Thoracic aorta (tissue), 2 donors: ENCODE data around the gene WIZ. TPM values are rescaled to one million over a fixed set of nuclear protein-coding genes. Genes with fewer than 3 reads are reported as not detected.

Experiments
- ATAC-seq: fragments of 150-250 bp; one replicate; pipeline ENCODE4 v1.8.0; 2017; ENCODE audit warnings: low read depth; ENCODE audit not compliant: insufficient number of reproducible peaks, low FRiP score
- DNase-seq: peaks from one replicate; pipeline ENCODE4 v3.0.0-alpha.2; 2020; ENCODE audit warnings: low spot score
- H3K27ac ChIP-seq, 2 donors: fragments of 200-600 bp; sonication (generic); 1 replicate in 1 of 2; 2 replicates in 1 of 2; pipeline ENCODE4 v1.5.1; 2016; ENCODE audit warnings: mild to moderate bottlenecking in 2 of 2, moderate library complexity in 2 of 2
- H3K27me3 ChIP-seq: fragments of 200-600 bp; sonication (generic); replicated peaks from 2 replicates; pipeline ENCODE4 v1.6.0; 2016; ENCODE audit warnings: mild to moderate bottlenecking; ENCODE audit not compliant: insufficient read depth
- H3K36me3 ChIP-seq: fragments of 200-600 bp; sonication (generic); one replicate; pipeline ENCODE4 v1.5.1; 2016
- H3K4me1 ChIP-seq, 2 donors: fragments of 200-600 bp; sonication (generic); 1 replicate in 1 of 2; 2 replicates in 1 of 2; pipeline versions ENCODE4 v1.5.1 to v1.6.0; 2016; ENCODE audit warnings: low read depth in 2 of 2, mild to moderate bottlenecking in 1 of 2; ENCODE audit not compliant: control insufficient read depth in 1 of 2
- H3K4me3 ChIP-seq: fragments of 200-600 bp; sonication (generic); 2 replicates; pipeline ENCODE4 v1.5.1; 2016; ENCODE audit warnings: mild to moderate bottlenecking
- H3K9me3 ChIP-seq: fragments of 200-600 bp; sonication (generic); 2 replicates; pipeline ENCODE4 v1.5.1; 2016
- total RNA-seq, 2 donors: library from RNA; depleted of rRNA; stranded (reverse); fragments of >200 nt; gene quantifications; one replicate each; pipeline versions ENCODE4 v1.1.0 to v1.2.3, GENCODE V29; 2016
- TF ChIP-seq, protein P1 (sequence below): fragments of 200-600 bp; sonication (generic); IDR thresholded peaks from one replicate; pipeline ENCODE4 v1.5.1; 2019; ENCODE audit warnings: antibody characterized with exemption

The WIZ gene
- total RNA-seq, 2 donors from 2014 or later = 37.8 to 45.3 TPM

DNA sequence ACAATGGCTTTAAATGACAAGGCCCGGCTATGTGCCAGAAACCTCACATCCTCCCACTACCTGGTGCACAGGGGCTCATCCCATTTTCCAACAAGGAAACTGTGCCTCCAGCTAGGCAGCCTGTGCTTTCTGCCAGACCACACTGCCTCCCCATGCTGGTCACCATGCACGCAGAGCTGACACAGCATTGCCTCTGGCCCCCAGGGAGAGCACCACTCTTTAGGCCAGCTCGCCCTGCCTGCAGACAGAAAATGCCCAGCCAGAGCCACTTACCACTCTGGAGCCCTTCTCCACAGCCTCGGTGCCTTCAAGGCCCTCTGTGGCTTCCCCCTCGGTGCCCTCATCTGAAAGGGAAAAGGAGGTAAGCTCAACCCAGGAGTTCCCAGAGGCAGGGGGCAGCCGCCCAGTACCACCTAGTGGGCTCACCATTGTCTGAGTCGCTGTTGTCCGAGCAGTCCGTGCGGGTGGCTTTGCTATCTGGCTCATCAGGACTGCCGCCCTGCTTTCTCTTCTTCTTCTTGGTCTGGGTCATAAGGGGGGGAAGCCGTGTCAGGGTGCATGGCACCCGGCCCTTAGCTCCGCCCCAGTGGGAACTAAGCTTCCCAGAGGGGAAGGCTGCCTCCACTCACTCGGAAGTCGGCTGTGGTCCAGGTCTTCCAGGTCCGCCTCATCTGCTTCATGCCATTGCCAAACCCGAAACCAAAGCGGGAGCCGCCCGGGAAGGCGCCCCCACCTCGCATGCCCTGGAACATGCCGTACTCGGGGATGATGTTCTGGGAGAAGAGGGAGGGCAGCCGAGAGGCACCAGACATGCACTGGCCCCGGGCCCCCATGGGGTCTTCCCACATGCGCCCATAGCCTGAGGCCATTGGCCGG, 49.0 kb downstream of the WIZ start:
- no peak for ATAC-seq
- no peaks in the 10 kb centered on the region for H3K27me3 ChIP-seq
- no peak overlapping the region for H3K27ac ChIP-seq
- H3K36me3 ChIP-seq = peaks cover 65% of the 10 kb centered on the region
- TF ChIP-seq, protein P1, sequence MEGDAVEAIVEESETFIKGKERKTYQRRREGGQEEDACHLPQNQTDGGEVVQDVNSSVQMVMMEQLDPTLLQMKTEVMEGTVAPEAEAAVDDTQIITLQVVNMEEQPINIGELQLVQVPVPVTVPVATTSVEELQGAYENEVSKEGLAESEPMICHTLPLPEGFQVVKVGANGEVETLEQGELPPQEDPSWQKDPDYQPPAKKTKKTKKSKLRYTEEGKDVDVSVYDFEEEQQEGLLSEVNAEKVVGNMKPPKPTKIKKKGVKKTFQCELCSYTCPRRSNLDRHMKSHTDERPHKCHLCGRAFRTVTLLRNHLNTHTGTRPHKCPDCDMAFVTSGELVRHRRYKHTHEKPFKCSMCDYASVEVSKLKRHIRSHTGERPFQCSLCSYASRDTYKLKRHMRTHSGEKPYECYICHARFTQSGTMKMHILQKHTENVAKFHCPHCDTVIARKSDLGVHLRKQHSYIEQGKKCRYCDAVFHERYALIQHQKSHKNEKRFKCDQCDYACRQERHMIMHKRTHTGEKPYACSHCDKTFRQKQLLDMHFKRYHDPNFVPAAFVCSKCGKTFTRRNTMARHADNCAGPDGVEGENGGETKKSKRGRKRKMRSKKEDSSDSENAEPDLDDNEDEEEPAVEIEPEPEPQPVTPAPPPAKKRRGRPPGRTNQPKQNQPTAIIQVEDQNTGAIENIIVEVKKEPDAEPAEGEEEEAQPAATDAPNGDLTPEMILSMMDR = no peak
- DNase-seq = no peak
- H3K9me3 ChIP-seq = no peaks in the 10 kb centered on the region
- peaks cover 20 to 44% of the 10 kb centered on the region in 2 donors for H3K4me1 ChIP-seq
- no peak overlapping the region for H3K4me3 ChIP-seq

DNA sequence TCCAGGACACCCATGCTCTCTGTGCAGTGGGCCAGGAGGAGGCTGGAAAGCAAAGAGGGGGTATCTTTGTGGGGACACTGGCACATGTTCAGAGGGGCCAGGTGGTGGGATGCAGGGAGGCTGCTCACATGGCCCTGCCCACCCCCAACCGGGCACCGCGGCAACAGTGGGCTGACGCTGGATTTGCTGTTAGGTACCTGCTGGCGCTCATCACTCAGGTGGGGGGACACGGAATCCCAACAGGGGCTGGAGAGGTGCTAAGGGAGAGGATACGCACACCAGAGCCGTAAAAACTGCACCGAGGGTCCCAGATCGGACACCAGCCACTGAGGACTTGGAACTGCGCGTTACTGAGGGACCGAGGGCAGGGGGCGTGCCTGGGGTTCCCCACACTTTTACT, 50.1 kb downstream of the WIZ start:
- Histone ChIP-seq H3K36me3 (peaks cover 70% of the 10 kb centered on the region), H3K4me1 (peaks cover 18 to 32% of the 10 kb centered on the region in 2 donors), H3K27ac (no peak overlapping the region), H3K9me3 (no peaks in the 10 kb centered on the region), H3K4me3 (no peak overlapping the region), H3K27me3 (no peaks in the 10 kb centered on the region)
- no peak for ATAC-seq
- no peak for DNase-seq
- TF ChIP-seq, protein P1 = no peak

DNA sequence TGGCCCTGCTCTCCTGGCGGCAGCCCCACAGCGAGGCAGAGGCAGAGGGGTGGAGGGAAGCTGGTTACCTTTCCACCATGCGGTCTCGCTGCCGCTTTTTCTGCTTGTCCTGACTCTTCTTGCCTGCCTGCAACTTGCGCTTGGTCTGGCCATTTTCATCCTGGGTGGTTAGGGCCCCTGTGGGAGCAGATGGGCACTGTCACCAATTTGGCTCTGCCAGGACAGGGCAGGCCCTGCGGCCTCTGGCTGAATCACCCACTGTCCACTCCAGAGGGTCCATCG, 50.6 kb downstream of the WIZ start:
- Histone ChIP-seq H3K36me3 (peaks cover 74% of the 10 kb centered on the region), H3K27ac (no peak overlapping the region), H3K27me3 (no peaks in the 10 kb centered on the region), H3K4me3 (no peak overlapping the region), H3K4me1 (peaks cover 13 to 28% of the 10 kb centered on the region in 2 donors), H3K9me3 (no peaks in the 10 kb centered on the region)
- ATAC-seq = no peak
- DNase-seq = no peak
- TF ChIP-seq, protein P1 = no peak

DNA sequence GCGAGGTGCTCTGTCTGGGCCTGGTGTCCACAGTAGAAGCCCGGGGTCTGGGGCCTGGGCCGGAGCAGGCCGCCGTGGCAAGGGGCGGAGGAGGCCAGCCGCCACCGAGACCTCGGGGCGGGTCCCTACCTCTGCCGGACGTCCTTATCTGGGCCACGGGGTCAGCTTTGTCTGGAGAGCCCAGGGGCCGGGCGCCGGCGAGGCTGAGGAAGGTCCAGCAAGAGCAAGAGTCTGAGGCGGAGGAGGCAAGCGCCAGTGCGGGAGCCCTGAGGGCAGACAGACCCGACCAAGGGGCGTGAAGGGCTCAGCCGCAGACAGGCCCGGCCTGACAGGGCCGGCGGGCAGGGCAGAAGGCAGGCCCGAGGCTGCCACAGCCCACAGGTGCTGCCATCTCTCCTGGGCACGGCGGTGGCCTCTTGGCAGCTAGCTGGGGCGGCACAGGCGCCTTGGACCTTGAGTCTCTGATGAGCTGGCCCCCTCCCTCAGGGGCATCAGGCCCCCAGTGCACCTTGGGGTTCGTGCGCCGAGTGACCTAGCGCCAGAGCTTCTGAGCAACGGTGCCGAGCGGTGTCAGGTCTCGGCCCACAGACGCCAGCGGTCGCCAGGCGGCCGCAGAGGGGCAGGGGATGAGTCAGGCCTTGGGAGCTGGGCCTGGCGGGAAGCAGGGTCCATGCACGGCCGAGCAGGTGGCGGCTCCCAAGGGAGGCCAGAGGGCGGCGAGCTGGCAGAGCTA, 51.1 kb downstream of the WIZ start:
- H3K9me3 ChIP-seq = no peaks in the 10 kb centered on the region
- TF ChIP-seq, protein P1 = no peak
- H3K4me3 ChIP-seq = no peak overlapping the region
- DNase-seq = no peak
- no peak overlapping the region for H3K27ac ChIP-seq
- no peaks in the 10 kb centered on the region for H3K27me3 ChIP-seq
- peaks cover 9 to 23% of the 10 kb centered on the region in 2 donors for H3K4me1 ChIP-seq
- ATAC-seq = no peak
- peaks cover 77% of the 10 kb centered on the region for H3K36me3 ChIP-seq

DNA sequence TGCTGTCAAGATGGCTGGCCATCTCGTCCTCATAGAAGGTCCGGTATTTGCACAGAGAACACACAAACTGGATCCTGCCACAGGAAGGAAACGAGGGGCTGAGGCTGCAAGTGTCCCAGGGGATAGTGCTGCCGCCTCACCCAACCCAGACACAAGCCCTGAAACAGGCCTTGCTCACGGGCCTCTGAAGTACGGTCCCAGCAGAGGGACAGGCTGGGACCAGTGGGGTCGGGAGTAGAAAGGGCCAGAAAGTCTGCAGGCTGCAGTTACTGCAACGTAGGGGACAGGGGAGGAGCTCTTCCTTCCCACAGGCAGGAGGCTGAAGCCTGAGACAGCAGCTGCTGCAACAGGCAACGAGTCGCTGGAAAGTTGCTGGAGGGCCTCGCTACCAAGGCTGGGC, 52.0 kb downstream of the WIZ start:
- ATAC-seq = no peak
- peaks cover 6 to 14% of the 10 kb centered on the region in 2 donors for H3K4me1 ChIP-seq
- no peaks in the 10 kb centered on the region for H3K27me3 ChIP-seq
- H3K4me3 ChIP-seq = no peak overlapping the region
- no peaks in the 10 kb centered on the region for H3K9me3 ChIP-seq
- H3K27ac ChIP-seq = no peak overlapping the region
- TF ChIP-seq, protein P1 = no peak
- H3K36me3 ChIP-seq = peaks cover 77% of the 10 kb centered on the region
- DNase-seq = no peak
